Subcutaneous abdominal adipose tissue (tissue), 5 donors: ENCODE data around the gene MAJIN.
"Not testable (repeated sequence)": the region's sequence is repeated elsewhere in the genome, so short reads cannot be mapped to it uniquely, and the experiment has no call there.

Experiments used
- H3K27ac ChIP-seq: one replicate; pipeline ENCODE4 v1.7.0; 2013; ENCODE audit warnings: low read depth, mild to moderate bottlenecking, inconsistent platforms, low read length, moderate library complexity
- H3K27me3 ChIP-seq, 5 donors: one replicate each; pipeline ENCODE4 v1.7.0; 2013; ENCODE audit warnings: low read length in 5 of 5, inconsistent platforms in 1 of 5; ENCODE audit not compliant: control insufficient read depth in 5 of 5, insufficient read depth in 4 of 5
- H3K36me3 ChIP-seq, 5 donors: one replicate each; pipeline ENCODE4 v1.7.0; 2013; ENCODE audit warnings: low read length in 5 of 5; ENCODE audit not compliant: control insufficient read depth in 5 of 5, insufficient read depth in 5 of 5
- H3K4me1 ChIP-seq, 5 donors: one replicate each; pipeline ENCODE4 v1.7.0; 2013; ENCODE audit warnings: low read length in 5 of 5, mild to moderate bottlenecking in 3 of 5, moderate library complexity in 1 of 5; ENCODE audit not compliant: control insufficient read depth in 5 of 5, insufficient read depth in 5 of 5
- H3K4me3 ChIP-seq, 5 donors: one replicate each; pipeline ENCODE4 v1.7.0; 2013; ENCODE audit warnings: low read length in 5 of 5, low read depth in 1 of 5
- H3K9ac ChIP-seq, 5 donors: one replicate each; pipeline ENCODE4 v1.7.0; 2013; ENCODE audit warnings: low read length in 5 of 5, mild to moderate bottlenecking in 4 of 5, moderate library complexity in 3 of 5
- H3K9me3 ChIP-seq, 5 donors: one replicate each; pipeline ENCODE4 v1.7.0; 2013; ENCODE audit warnings: low read length in 5 of 5; ENCODE audit not compliant: control insufficient read depth in 5 of 5
- donor health status: healthy.
- donor health status: healthy.
- donor health status: healthy.
- donor health status: healthy.
- donor health status: healthy.

Gene MAJIN

DNA sequence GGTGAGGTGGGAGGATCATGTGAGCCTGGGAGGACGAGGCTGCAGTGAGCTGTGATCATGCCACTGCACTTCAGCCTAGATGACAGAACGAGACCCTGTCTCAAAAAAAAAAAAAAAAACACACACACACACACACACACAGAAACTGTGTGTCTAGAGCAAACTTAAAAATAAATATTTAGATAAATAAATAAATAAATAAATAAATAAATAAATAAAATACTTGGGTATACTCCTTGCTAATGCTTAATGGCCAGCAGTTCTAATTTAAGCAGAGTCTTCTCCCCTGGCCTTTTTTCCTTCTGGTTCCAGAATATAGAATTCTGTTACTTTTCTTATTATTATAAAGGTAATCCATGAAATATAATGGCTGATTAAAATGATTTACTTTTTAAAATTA, 37.0 kb upstream of the MAJIN start:
- H3K9me3 ChIP-seq, result no peaks in the 10 kb centered on the region
- H3K27ac ChIP-seq, result no peak overlapping the region
- no peaks in the 10 kb centered on the region for H3K27me3 ChIP-seq
- no peak overlapping the region for H3K9ac ChIP-seq
- H3K36me3 ChIP-seq, result no peaks in the 10 kb centered on the region
- H3K4me3 ChIP-seq, result no peak overlapping the region
- H3K4me1 ChIP-seq, result peaks cover 3 to 11% (median 9%) of the 10 kb centered on the region in 5 donors

GRCh38 chr11:65008016-65008415, 36.1 kb upstream of the MAJIN start:
- Histone ChIP-seq H3K9me3 (no peaks in the 10 kb centered on the region), H3K4me3 (no peak overlapping the region), H3K4me1 (peaks cover under 1 to 3% (median 2%) of the 10 kb centered on the region in 5 donors), H3K9ac (no peak overlapping the region), H3K36me3 (no peaks in the 10 kb centered on the region), H3K27me3 (no peaks in the 10 kb centered on the region), H3K27ac (no peak overlapping the region)

GRCh38 chr11:65003968-65004367, 32.1 kb upstream of the MAJIN start:
- not testable (repeated sequence) for H3K27me3 ChIP-seq, H3K4me1 ChIP-seq

GRCh38 chr11:65003282-65003681, 31.4 kb upstream of the MAJIN start:
- Histone ChIP-seq H3K9ac (no peak overlapping the region), H3K27me3 (peaks cover 0 to 5% (median 0%) of the 10 kb centered on the region in 5 donors), H3K9me3 (no peaks in the 10 kb centered on the region), H3K27ac (no peak overlapping the region), H3K4me3 (no peak overlapping the region), H3K36me3 (no peaks in the 10 kb centered on the region), H3K4me1 (no peaks in the 10 kb centered on the region)

More at GRCh38 chr11:65003968-65004367, 32.1 kb upstream of the MAJIN start:
- not testable (repeated sequence) for H3K9ac ChIP-seq, H3K36me3 ChIP-seq, H3K27ac ChIP-seq, H3K4me3 ChIP-seq, H3K9me3 ChIP-seq

GRCh38 chr11:65002706-65003105, 30.8 kb upstream of the MAJIN start:
- Histone ChIP-seq H3K27me3 (peaks cover 0 to 5% (median 0%) of the 10 kb centered on the region in 5 donors), H3K4me1 (no peaks in the 10 kb centered on the region), H3K9me3 (no peaks in the 10 kb centered on the region), H3K9ac (no peak overlapping the region), H3K36me3 (no peaks in the 10 kb centered on the region), H3K27ac (no peak overlapping the region), H3K4me3 (no peak overlapping the region)

GRCh38 chr11:64999478-64999877, 27.6 kb upstream of the MAJIN start:
- Histone ChIP-seq H3K4me1 (peaks cover 0 to 20% (median 12%) of the 10 kb centered on the region in 5 donors), H3K9me3 (no peaks in the 10 kb centered on the region), H3K36me3 (no peaks in the 10 kb centered on the region), H3K4me3 (no peak overlapping the region), H3K27ac (no peak overlapping the region), H3K9ac (no peak overlapping the region), H3K27me3 (peaks cover 0 to 5% (median 4%) of the 10 kb centered on the region in 5 donors)

GRCh38 chr11:64998690-64999431, 27.0 kb upstream of the MAJIN start:
- H3K27me3 ChIP-seq, result peaks cover 0 to 5% (median 4%) of the 10 kb centered on the region in 5 donors
- H3K9ac ChIP-seq, result no peak overlapping the region
- H3K27ac ChIP-seq, result no peak overlapping the region
- H3K4me1 ChIP-seq, result peaks cover 0 to 23% (median 12%) of the 10 kb centered on the region in 5 donors
- no peaks in the 10 kb centered on the region for H3K36me3 ChIP-seq
- no peaks in the 10 kb centered on the region for H3K9me3 ChIP-seq
- no peak overlapping the region for H3K4me3 ChIP-seq

DNA sequence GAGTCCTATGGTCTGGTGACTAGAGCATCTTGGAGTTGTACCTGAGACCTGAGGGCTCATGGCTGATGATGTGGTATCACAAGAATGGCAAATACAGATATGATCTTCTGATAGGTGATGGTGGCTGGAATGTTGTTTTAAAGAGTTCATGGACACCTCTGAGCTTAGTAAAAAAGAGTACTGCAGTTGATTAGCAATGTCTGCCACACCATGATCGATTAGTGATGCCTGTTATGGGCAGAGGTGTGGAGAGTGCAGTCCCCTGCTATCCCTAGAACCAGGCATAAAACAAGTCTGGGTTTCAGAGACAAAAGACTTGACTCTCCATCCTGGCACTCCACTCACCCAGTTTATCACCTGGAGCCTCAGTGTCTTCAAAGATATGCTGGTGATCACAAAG, 26.2 kb upstream of the MAJIN start:
- Histone ChIP-seq H3K27me3 (peaks cover 0 to 5% (median 4%) of the 10 kb centered on the region in 5 donors), H3K4me3 (no peak overlapping the region), H3K9ac (no peak overlapping the region), H3K4me1 (peaks cover 0 to 23% (median 12%) of the 10 kb centered on the region in 5 donors), H3K36me3 (no peaks in the 10 kb centered on the region), H3K27ac (no peak overlapping the region), H3K9me3 (no peaks in the 10 kb centered on the region)

- Histone ChIP-seq H3K9me3 (no peaks in the 10 kb centered on the region), H3K27me3 (peaks cover 0 to 4% (median 0%) of the 10 kb centered on the region in 5 donors), H3K36me3 (no peaks in the 10 kb centered on the region), H3K9ac (peak within 1 kb of the TSS in 4 of 5 donors; percentile 32 to 71 (median 65)), H3K27ac (no peak within 1 kb of the TSS), H3K4me3 (peak within 1 kb of the TSS; percentile 50 to 70 (median 56)), H3K4me1 (peaks cover 0 to 23% (median 12%) of the 10 kb centered on the region in 5 donors)
Observed at GRCh38 chr11:64996710-64997380, 24.9 kb upstream of the MAJIN start, which contains the start of gene BATF2. Gene BATF2 (minus strand): TSS chr11:64996971. CDS start chr11:64996914, 57 bp downstream.

GRCh38 chr11:64996327-64996709, 24.4 kb upstream of the MAJIN start:
- peak overlapping the region in 3 of 5 donors; percentile 62 to 71 (median 68) for H3K9ac ChIP-seq
- no peaks in the 10 kb centered on the region for H3K9me3 ChIP-seq
- H3K27me3 ChIP-seq, result peaks cover 0 to 5% (median 0%) of the 10 kb centered on the region in 5 donors
- H3K4me3 ChIP-seq, result peak overlapping the region; percentile 50 to 70 (median 56)
- H3K4me1 ChIP-seq, result peaks cover 0 to 23% (median 12%) of the 10 kb centered on the region in 5 donors
- no peak overlapping the region for H3K27ac ChIP-seq
- H3K36me3 ChIP-seq, result no peaks in the 10 kb centered on the region
